GM18868 (cell line): Measurements from ENCODE around the gene EYS.
"Not testable (repeated sequence)": the region's sequence is repeated elsewhere in the genome, so short reads cannot be mapped to it uniquely, and the experiment has no call there.

Source experiments
- ATAC-seq: cut with Tn5 transposase; IDR thresholded peaks from one replicate; pipeline ENCODE4 v1.9.1; 2021; ENCODE audit warnings: mild to moderate bottlenecking, moderate library complexity; ENCODE audit not compliant: unreplicated experiment

EYS gene

DNA sequence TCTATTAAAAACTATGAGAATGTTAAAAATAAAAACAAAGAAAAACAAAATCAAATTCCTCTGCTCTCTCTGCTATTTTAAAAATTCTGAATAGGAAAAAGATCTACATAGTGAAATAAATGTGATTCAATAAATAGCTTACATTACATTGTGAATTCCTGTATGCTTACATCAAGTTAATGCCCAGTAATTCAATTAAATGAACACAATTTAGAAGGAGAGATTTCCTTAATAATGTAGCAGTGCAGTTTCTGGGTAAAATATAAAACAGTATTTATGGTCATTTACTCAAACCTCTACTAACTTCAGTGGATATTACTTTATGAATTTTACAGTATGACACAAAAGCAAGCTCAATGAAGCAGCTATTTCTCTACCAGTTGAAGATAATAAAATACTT lies 594.6 kb downstream of the EYS start:
- ATAC-seq = no peak

DNA sequence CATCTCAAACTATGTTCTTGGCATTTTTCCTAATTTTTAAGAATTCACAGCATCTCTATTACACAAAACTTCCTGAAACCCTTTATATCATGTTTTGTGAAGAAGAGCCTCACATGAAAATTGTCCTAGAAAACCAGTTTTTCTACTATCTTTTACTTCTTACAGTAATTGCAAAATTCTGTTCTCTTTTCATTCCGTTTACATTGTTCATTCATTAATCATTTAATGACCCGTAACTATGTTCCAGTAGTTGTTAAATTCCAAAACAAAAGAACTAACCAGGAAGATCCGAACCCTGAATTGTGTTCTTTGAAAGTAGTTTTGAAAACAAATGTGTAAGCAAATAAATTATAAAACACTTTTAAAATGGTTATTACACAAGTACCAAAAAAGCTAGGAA lies 597.0 kb downstream of the EYS start:
- no peak for ATAC-seq

DNA sequence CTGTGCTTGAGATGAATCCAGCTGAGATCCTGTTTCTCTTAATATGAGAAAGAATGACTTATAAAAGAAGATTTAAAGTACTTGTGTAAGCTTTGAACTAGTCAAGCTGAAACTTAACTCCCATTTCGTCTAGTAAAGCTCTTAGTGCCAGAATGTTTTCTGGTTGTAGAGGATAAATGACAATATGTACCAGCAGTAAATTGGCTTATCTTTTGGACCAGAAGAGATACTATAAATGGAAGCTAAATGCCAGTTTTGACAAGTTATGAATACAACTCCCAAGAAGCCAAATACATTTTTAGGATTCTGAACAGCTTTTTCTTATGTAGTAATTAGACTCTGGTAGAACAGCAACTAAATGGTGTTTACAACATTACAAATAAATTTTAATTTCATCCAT lies 608.7 kb downstream of the EYS start:
- ATAC-seq = no peak

DNA sequence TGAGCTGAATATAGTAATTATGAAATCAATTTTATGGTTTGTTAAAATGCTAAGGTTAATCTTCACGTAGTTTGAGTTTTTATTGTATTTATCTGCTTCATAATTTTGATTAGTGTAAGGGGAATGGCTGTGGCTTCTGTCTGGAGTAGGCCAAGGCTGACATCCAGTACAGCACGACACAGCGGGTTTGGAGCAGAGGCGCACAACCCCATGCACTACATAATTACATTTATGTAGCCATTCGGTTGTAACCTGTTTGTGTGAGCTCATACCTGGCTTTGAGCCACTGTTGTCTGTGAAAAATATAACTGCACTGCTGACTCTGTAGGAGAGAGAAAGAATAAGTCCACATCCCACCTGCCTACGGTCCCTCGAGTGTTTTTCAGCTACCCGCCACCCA lies 615.5 kb downstream of the EYS start:
- no peak for ATAC-seq

DNA sequence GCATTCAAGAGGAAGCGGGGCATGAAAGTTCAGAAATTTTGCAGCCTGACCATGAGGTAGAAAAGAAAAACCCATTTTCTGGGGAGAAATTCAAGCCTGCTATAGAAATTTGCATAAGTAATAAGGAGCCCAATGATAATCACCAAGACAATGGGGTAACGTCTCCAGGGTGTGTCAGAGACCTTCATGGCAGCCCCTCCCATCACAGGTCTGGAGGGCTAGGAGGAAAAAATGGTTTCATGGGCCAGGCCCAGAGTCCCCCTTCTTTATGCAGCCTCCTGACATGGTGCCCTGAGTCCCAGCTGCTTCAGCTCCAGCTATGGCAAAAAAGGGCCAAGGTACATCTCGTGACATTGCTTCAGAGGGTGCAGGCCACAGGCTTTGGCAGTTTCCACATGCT lies 618.5 kb downstream of the EYS start:
- no peak for ATAC-seq

DNA sequence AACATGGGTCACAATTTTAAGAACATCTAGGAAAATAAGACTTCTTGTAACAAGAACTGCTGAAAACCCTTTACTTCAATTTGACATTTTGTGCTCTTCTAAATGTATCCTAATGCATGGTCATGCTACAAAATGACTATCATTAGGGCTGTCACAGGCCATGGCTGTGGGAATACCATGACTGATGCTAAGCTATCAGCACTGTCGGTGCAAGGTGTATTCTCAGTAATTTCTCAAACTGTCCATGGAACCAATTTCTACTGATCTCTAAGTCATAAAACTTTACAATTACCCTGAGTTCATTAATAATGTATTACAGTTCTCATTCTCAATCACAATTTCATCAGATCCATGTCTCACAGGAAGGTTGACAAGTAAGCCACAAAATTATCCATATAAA lies 625.3 kb downstream of the EYS start:
- ATAC-seq = no peak

DNA sequence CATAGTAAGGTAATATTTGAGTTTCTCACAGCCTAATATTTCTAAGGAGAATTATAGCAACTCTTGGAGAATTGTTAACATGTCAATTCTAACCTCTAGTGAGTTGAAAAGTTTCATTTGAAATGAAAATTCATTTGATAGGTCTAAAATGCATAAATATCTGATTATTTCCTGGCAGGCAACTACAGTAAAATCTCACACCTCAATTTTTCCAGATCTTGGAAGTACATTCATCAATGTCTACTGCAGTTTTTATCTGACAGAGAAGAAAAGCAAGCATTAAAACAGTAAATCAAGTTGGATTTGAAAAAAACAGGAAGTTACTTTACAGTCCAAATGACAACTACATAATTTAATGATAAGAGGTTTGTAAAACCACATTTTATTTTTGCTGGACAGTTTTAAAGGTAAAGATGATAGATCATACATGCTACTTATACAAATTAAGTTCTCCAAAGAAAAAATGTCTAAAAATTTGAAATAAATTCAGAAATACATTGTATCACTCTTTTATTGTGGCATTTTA lies 631.3 kb downstream of the EYS start:
- no peak for ATAC-seq

DNA sequence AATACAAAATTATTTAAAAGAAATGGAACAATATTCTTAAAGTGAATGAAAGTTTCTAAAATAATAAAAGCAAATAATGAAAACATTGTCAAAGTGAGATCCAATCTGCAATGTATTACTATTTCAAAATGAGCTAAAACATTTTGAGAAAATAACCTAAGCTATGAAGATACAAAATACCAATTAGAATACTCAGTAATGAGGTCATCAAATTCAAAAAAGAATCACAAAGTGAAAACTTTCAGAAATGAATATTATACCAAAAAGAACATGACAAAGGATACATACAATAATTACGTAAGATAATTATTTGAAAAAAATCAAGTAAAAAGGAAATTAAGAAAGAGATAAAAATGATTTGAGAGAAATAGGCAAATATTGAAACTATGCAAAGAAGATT lies 634.5 kb downstream of the EYS start:
- no peak for ATAC-seq

DNA sequence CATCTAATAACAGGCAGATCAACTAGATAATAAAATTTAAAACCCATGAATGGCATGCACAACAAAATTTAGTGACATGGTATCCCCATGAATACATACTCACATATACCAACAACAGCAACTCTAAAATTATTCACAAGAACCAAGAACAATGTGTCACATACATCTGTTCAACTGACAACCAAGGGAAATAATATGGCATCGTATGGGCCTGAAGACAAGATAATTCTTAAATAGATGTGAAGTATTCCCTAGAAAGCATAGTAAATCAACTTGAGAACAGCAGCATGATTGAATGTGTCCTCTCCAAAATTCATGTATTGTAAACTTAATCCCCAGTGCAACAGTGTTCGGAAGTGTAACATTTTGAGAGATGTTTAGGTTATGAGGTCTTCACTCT lies 635.5 kb downstream of the EYS start:
- no peak for ATAC-seq

DNA sequence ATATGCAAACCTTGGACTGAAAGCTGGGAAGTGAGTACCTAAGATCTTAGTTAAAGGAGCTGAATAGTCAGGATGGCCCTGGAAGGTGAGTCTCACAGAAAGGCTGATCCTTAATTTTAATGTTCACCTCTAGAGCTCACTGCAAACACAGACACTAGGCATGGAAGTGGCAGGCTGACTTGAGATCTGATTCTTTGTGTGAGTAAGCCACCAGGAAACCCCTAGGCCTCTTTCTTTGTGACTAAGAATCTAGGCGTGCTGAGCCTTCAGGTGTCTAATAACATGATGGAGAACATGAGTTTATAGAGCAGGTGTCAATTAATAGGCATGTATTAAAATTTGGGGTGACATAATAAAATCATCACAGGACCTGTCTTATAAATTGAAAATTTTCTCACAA lies 642.2 kb downstream of the EYS start:
- ATAC-seq = no peak

DNA sequence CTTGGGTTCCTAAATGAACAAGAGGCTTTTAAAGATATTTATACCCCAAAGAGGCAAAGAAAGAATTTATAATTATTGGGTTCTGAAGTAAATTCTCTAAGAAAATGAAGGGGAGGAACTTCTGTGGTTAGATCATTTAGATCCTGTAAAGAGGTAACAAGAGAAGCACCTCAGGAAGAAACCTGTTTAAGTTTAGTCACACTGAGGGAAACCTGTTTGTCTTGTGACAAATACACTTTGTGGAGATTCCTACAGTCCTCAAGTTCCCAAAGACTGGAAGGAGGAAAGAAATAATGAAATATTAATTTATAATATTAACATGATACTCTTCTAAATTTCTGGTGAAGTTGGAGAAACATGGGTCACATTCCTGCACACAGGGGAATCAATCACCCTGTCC lies 647.5 kb downstream of the EYS start:
- ATAC-seq = no peak

DNA sequence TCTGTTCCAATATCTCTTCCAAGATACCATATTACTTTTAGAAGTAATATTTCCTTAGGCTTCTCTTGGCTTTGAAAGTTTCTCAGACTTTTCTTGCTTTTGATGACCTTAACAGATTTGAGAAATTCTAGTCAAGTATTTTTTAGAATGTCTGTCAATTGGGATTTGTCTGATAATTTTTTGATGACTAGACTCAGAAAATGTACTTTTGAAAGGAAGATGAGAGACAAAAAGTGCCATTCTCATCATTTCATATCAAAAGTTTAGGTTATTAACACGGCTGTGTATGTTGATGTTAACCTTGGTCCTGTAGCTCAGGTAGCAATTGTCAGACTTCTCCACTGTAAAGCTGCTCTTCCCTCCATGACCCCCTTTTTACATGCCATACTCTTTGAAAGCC lies 651.5 kb downstream of the EYS start:
- no peak for ATAC-seq

DNA sequence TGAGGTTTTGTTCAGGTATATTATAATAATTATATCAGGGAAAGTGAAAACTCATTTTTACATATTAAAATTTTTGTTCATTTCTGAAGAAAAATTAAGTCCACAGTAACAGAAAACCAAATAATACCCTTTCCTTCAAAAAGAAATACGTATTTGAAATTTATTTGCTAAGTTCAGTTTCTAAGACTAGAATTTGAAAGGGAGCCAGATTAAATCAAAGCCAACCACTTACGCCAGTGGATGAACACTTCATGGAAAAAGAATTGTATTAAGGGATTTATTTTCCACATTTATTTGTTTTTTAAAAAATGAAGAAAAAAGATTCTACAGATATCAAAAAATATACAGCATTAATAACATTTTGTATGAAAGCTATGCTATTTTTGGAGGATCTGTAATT lies 654.4 kb downstream of the EYS start:
- ATAC-seq = no peak

DNA sequence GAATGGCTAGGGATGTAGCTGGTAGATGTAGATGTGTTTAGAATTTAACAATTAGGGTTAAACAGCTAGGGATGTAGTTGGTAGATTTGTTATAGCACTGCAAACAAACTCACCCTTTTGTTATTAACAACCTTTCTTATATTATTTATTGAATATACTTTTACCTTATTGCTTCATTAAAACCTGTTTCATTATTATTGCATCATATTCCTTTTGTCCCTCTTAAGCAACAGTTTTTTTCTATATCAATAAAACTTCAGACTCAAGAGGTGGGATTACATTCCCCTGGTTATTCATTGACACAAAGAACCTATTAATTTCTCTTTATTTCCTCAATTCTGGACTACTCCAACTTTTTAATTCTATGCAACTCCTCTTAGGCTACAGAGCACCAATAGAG lies 661.2 kb downstream of the EYS start:
- no peak for ATAC-seq

DNA sequence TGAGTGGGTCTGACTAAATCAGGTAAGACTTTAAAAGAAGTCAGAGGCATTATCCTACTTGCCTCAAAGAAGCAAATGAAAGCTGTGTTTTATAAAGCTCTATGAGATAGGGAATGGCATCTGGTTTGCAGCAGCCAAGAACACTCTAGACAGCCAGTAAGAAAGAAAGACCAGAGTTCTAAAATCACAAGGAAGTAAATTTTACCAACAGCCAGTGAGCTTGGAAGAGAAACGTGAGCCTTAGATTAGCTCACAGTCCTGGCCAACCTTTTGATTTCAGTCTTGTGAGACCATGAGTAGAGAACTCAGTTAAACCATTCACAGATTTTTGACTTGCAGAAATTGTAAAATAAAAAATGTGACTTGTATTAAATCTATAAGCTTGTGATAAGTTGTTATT lies 693.0 kb downstream of the EYS start:
- ATAC-seq = no peak

DNA sequence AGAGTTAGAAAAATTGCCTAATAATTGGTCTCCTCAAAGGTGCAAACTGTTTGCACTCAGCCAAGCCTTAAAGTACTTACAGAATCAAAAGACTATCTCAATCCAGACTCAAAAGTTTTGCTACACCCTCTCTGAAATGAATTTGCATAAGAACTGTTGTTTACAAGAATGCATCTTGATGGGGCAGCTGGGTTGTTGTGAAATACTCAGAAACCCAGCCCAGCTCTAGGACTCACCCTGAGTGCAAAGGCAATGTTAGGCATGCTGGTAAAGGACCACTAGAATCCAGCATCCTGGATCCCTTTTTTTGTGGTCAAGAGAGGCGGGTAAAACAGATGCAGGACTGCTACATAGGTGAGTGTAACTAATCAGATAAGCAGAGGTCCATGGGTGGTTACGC lies 700.2 kb downstream of the EYS start:
- ATAC-seq = no peak

DNA sequence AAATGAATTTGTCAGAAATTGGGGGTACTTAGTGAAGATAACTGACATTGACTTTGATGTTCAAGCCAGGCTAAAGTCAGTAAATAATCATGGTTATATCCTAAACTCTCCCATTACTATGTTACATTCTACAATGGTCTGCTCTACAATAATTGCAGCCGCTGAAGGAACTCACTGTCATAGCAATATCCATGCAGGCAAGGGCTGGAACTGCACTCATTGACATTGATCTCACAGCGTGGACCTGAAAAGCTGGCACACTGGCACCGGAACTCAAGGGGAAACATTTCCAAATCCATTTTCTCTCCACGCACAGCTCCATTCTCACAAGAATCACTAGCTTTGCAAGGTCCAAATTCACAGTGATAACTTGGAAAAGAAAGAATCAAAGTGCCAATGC lies 702.7 kb downstream of the EYS start:
- ATAC-seq = no peak

DNA sequence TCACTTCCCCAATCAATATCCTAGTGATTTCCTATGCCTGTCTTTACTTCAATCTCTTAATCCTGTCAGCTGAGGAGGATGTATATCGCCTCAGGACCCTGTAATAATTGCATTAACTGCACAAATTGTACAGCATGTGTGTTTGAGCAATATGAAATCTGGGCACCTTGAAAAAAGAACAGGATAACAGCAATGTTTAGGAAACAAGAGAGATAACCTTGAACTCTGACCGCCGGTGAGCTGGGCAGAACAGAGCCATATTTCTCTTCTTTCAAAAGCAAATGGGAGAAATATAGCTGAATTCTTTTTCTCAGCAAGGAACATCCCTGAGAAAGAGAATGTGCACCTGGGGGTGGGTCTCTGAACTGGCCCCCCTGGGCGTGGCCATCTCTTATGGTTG lies 704.1 kb downstream of the EYS start:
- ATAC-seq = not testable (repeated sequence)

DNA sequence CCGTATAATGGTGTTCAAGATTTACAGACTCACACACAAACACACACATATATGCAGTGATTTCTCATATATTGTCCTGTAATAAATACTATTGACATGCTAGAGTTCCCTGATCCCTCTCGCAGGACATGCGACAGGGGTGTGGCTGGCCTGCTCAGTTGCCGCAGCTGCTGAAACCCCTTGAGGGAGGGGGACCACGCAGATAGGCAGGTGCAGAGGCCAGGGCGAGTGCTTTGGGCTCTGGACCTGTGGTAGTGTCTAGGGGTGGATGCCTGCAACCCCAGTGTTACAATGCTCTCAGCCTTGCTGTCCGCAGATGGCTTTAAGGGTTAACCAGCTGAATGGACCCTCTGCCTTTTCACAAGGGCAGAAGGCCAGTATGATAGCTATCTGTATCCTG lies 706.2 kb downstream of the EYS start:
- no peak for ATAC-seq

DNA sequence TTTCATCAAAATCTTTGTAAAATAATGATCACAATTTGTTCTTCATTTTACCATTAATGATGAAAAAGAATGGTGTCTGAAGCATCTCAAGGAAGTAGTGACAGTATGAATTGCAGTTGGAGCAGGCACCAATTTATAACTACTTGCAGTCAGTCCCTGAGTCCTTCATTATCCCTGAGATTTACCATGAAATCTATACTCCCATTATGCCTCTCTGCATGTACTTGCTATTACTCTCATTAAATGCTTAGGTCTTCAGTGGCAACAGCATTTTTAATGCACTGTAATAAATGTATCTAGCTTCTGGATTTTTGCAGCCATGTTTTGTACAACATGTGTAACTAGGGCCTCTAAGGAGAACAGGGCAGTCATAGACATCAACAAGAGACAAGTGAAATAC lies 708.8 kb downstream of the EYS start:
- ATAC-seq = no peak

DNA sequence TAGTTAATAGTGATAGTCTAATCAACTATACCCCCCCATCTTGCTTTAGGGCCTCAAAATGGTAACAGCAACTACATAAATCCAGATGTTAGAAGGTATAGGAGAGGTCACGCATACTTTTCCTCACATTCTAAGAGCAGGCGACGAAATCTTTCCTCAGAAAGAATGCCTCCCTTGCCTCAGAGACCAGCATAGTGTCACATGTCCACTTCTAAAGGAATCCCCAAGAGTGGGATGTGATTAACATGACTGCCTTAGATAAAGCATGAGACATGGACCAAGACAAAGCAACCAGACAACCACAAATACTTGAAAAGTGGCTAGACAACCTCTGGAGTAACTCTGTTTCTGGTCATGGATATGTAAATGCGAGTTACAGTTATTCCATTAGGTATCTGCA lies 710.7 kb downstream of the EYS start:
- no peak for ATAC-seq

DNA sequence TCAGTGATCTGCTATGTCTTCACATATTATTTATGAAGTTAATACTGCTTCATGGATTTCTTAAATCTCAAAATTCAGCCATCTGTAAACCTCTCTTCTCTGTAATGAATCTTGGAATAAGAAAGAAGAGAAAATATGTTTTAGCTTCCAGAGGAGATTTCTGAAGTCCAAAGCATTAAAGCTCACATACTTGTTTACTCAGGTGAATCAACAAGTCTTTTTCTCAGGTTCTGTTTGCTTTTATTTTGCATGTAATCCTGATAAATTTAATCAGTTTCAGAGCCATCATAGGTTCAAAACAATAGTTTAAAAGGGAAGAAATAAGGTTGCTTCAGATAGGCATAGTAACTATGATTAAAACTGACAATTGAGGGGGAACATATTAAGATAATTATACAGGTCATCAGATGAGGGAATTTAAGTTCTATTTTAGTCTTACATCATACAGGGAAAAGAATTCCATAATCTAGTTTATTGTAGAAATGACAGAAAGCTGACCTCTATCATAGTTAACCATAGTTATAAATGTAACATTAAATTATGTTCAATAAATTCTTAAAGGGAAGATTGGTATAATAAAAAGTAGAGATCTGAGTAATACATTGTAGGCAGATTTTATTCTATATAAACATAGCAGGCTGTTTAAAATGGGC lies 716.2 kb downstream of the EYS start:
- no peak for ATAC-seq

DNA sequence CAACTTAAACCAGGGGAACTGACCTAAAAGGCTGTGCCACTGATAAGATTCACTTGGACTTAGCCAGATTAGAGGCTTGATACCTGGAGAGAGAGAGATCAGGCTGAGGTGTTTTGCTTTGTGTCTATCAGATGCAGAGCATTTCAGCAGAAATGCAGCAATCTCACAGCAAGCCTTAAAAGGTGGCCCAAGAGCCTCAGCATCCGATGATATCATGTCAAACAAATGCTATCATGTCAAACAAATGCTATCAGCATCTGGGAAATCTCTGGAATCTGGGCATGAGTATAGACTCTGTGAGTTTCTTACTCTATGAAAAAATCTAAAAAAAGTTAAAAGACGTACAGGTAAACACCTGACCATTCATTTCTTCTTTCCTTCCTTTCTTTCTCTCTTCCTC lies 718.9 kb downstream of the EYS start:
- no peak for ATAC-seq
